ENCODE measurements around the gene ZNF483.
"Not testable (repeated sequence)": the region's sequence is repeated elsewhere in the genome, so short reads cannot be mapped to it uniquely, and the experiment has no call there.

Gene ZNF483

GRCh38 chr9:111525056-111525977 lies at the start of gene ZNF483:
ZNF483 (plus strand) TSS chr9:111525179; CDS start chr9:111527396, 2,217 bp downstream.
- peak; percentile 23 to 90 (median 75) for DNase-seq

DNA sequence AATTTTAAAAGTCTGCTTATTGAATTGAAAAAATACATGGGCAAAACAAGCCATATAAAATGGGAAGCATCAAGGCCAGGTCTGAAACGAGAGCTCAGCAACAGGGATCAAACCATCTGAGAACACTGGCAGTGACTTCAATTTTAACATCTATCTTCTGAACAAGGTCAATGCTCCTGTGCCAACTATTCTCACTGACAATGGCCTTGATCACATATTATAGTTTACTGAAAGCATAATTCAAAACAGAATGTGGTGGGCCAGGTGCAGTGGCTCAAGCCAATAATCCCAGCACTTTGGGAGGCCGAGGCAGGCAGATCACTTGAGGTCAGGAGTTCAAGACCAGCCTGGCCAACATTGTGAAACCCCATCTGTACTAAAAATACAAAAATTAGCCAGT lies 49.8 kb upstream of the ZNF483 start:
- DNase-seq: no peak

DNA sequence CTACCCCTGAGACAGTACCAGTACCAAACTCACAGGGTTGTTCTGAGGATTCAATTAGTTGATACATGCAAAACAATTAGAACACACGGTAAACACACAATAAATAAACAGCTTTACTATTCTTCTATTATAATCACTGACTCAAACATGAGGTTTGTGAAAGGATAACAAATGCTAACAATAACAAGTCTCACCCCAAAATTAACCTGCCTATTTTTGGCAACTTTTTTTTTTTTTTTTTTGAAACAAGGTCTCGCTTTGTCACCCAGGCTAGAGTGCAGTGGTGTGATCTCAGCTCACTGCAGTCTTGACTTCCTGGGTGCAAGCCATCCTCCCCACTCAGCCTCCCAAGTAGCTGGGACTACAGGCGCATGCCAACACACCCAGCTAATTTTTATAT lies 47.3 kb upstream of the ZNF483 start:
- no peak for DNase-seq

DNA sequence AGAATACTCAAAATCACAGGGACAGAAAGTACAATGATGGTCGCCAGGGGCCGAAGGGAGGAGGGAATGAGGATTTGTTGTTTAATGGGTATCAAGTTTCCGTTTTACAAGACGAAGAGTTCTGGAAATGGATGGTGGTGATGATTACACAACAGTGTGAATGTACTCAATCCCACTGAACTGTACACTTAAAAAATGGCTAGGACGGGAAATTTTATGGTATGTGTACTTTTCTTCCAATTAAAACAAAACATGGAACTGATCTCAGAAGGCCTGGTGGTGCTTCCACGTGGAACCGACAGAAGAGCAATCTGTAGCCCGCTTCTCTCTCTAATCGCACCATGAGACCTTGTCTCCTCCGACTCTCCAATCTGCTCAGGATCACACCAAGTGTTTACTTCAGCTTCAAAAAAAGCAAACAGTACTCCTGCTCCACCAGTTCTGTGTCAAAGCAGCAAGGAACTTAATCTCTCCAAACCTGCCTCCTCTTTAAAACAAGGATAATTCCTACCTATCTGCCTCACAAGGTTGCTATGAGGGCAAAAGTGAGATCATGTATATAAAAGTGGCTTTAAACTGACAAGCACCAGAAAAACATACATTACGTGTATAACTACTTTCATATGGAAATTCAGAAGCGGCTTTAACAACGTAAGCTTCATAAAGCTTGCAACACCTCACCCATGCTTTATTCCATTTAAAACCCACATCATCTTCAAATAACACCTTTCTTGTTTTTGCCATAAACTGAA lies 42.9 kb upstream of the ZNF483 start:
- DNase-seq: no peak

DNA sequence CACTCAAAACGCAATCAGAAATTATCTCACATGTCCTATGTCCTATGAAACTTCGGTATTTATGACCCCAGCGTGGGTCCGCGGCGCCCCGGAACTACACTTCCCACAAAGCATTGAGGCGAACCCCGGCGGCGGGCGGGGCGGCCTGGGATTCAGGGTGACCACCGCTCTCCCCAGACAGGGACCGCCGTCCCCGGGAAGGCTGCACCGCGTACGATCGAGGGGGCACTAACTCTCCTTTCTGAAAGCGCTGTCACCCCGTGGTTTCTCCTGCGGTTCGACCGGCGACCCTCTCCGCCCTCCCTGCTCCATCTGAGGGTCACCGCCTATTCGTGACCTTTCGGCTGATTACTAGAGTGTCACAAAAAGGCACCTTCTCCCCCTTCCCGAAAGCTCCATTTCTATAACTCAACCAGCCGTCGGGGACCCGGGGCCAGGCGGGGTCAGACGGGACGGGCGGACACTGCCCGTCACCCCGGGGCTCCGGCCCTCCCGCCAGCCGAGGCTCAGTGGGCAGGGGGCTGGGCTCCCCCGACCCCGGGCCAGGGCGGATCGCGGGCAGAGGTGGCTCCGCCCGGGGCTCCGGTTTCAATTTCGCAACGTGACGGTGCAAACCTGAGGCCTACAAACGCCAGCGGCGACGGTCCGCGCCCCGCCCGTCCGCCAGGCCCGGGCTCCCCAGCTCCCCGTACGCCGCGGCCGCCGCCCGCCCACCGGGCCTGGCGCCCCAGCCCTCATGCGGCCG lies 42.1 kb upstream of the ZNF483 start:
- DNase-seq: peak in 51 of 56 donors; percentile 11 to 80 (median 51)

DNA sequence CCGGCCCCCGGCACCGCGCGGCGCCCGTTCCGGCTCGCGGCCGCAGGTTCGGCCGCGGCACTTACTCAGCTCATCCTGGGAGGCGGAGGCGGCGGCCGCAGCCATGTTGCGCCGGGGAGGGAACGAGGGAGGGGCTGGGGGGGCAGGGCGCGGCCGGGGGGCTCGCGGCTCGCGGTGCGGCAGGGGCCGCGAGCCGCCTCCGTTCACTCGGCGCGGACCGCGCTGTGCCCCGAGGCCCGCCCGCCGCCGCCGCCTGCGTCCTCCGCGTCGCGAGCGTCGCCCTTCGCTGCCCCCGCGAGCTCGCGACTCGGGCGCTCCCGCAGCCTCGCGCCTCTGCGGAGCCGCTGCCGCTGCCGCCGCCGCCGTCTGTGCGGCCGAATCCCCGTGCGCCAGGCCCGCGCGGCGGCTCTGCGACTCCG lies 41.5 kb upstream of the ZNF483 start:
- DNase-seq: peak in 37 of 56 donors; percentile 14 to 76 (median 45)

DNA sequence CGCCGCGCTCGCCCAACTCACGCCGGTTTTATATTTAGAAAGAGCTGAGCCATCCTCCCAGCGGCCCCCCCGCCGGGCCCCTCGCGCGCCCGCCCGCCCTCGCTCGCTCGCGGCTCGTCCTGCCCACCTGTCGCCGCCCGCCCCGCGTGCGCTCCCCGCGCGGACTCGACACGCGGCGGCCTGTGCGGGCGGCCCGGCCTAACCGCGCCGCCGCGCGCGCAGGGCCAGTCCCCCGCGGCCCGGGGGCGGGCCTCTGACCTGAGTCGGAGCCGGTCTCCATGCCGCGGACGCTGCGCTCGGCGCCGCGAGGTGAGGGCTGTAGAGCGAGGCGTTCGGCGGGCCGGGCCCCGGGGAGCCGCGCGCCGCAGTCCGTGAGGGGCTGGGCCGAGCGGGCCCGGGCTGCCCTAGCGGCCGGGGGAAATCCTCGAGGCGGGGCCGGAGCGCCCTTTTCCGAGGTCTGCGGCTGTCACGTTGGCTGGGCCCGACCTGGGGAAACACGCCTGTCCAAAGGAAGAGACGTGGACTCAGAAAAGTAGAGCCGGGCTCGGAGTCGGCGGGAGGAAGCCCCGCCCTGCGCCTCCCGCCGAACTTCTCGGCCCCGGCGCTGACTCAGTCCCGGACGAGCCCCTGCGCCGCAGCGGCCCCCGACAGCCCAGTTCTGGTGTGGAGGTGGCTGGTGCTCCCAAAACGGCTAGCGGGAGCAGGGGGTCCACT lies 41.0 kb upstream of the ZNF483 start, which contains the start of gene ECPAS:
ECPAS (minus strand) TSS at position 526 of the 714 bp plus-strand sequence. CDS start 11,465 bp downstream, outside the sequence.
- peak in 45 of 56 donors; percentile 7 to 79 (median 47) for DNase-seq

DNA sequence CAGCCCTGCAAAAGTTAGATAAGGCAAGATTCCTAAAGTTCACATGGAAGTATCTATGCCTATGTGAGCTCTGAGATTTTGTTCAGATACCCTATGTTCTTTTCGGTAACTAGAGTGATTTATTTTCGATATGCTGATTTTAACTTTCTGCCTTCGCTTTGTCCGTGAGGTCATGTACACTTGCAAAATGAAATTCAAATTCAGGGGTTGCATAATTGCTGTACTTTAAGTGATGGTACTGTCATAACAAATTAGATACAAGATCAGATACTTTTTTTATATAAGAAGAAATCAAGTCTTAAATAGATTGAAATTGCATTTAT lies 40.4 kb upstream of the ZNF483 start:
- DNase-seq: no peak

GRCh38 chr9:111497196-111497595 lies 27.8 kb upstream of the ZNF483 start:
- DNase-seq: not testable (repeated sequence)

DNA sequence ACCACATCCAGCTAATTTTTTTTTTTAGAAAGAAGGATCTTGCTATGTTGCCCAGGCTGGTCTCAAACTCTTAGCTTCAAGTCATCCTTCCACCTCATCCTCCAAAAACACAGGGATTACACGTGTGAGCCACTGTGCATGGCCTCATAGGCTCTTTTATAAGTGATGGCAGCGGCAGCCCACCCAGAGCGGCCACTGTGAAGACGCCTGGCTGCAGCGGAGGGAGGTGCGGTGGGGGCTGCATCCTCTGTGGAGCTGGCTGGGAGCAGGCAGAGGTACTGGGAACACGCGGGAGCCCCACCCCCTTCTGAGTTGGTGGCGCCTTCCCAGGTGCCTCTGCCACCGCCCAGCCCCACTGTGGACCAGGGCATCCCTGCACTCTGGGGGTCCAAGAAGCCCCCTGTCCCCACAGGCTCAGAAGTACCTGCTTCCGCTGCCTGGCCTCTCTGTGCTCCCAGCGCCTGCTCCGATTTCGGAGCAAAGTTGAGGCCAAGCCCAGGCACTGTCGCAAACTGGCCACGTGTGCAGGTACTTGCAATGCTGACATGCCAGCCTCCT lies 23.9 kb upstream of the ZNF483 start:
- DNase-seq: no peak

DNA sequence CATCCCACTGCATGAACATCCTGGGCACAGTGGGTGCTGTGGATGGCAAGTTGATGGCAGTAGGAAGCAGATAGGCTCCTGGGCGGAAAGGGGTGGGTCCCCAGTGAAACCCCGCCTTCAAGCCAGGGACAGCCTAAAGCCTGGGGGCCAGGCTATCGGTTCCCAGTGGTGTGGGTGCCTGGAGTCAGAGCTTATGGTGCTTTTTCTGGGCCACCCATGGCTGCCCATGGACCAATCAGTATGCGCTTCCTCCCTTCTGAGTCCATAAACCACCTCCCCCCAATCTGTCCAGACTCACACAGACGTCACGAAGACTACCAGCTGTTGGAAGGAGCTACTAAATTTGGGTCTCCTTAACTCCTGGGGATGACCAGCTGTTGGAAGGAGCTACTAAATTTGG lies 23.3 kb upstream of the ZNF483 start:
- DNase-seq: no peak

DNA sequence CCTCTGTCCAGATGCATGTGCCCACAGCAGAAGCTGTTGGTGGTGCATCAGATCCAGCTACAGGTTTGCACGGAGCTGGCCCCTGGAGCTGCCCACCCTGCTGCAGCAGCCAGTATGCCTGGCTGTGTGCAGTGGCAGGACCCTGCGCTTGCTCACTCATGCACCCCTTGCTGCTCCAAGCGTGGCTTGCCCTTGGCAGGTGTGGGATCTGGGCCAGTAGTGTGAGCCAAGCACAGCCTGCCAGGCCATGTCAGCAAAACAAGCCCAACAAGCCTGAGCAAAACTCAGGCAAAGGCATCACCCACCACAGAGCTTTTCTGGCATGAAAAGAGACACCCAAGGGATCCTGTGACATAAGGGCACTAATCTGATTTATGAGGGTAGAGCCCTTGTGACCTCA lies 22.5 kb upstream of the ZNF483 start:
- no peak for DNase-seq

- not testable (repeated sequence) for DNase-seq
Measured at GRCh38 chr9:111511581-111511980, 13.4 kb upstream of the ZNF483 start.

- DNase-seq: no peak
Measured at GRCh38 chr9:111514967-111515366, 10.0 kb upstream of the ZNF483 start.

DNA sequence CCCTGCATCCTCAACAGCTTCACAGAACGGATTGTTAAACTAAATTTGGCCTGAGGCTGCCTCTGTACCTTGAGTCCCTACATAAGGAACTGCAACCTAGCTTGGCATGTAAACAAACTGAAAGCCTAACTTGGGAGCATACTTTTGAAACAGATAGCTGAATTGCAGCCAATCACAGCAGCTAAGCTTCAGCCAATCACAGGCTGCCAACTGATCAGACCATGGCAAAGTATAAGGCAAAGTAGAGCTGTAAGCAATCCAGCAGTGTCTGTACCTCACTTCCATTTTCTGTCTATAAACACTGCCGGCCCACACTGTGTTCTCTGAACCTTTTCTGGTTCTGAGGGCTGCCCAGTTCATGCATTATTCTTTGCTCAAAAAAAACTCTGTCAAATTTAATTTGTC lies 8.9 kb upstream of the ZNF483 start:
- peak in 1 of 56 donors; percentile 3 for DNase-seq

DNA sequence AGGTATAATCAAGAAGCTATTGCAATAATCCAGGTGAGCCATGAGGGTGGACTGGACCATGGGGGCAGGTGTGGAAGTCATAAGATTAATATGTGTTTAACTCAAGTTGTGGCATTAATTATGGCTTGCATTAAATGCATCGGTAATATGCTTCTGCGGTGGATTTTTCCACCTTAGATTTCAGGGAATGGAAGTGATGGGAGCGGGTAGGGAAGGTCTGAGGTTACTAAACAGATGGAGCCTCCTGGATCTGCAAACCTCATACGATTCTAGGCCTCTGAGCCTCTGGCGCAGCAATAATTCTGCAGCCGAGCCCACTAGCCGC lies 286 bp upstream of the ZNF483 start:
- peak in 1 of 56 donors; percentile 42 for DNase-seq

GRCh38 chr9:111527347-111527746 lies 2.4 kb downstream of the ZNF483 start:
- DNase-seq: no peak

GRCh38 chr9:111529787-111530186 lies 4.8 kb downstream of the ZNF483 start:
- DNase-seq: no peak

GRCh38 chr9:111531716-111532115 lies 6.7 kb downstream of the ZNF483 start:
- no peak for DNase-seq

- DNase-seq: no peak
Measured at GRCh38 chr9:111533099-111533790, 8.3 kb downstream of the ZNF483 start.

Measured in amygdala (tissue), 56 donors.